GM12873 (cell line): ENCODE data around the gene REEP3.

ENCODE experiments used
- CTCF ChIP-seq: IDR thresholded peaks from 2 replicates; pipeline ENCODE4 v1.5.1; 2012; ENCODE audit warnings: low read depth, mild to moderate bottlenecking, moderate library complexity, low read length, control low read depth; ENCODE audit not compliant: insufficient read depth; ENCODE audit errors: missing control alignments

REEP3 gene

GRCh38 chr10:63527401-63527800, 6.2 kb downstream of the REEP3 start:
- TF ChIP-seq CTCF = no peak

GRCh38 chr10:63528084-63528744, 7.0 kb downstream of the REEP3 start:
- no peak for TF ChIP-seq CTCF

GRCh38 chr10:63530409-63530808, 9.2 kb downstream of the REEP3 start:
- TF ChIP-seq CTCF = no peak

GRCh38 chr10:63534723-63535122, 13.5 kb downstream of the REEP3 start:
- no peak for TF ChIP-seq CTCF

GRCh38 chr10:63536698-63537097, 15.5 kb downstream of the REEP3 start:
- TF ChIP-seq CTCF = no peak

- TF ChIP-seq CTCF = no peak
Observed at GRCh38 chr10:63537536-63537935, 16.3 kb downstream of the REEP3 start.

- TF ChIP-seq CTCF = no peak
Observed at GRCh38 chr10:63539377-63539776, 18.2 kb downstream of the REEP3 start.
